AG04450 (cell line): ENCODE results near the gene ABCD1. TPM values are rescaled to one million over a fixed set of nuclear protein-coding genes. Genes with fewer than 3 reads are reported as not detected.

Experiments used
- CTCF ChIA-PET: fragments of 300-600, 350-600 bp; formaldehyde crosslinking; extraction: SDS; loops from one replicate; lab custom pipeline; 2022; ENCODE audit warnings: antibody characterized with exemption, inconsistent platforms; lab: Charles Lee
- POLR2A ChIA-PET: fragments of 350-600 bp; formaldehyde crosslinking; extraction: SDS; loops from one replicate; lab custom pipeline; 2021; ENCODE audit warnings: antibody characterized with exemption, inconsistent platforms; lab: Yijun Ruan, JAX
- DNase-seq: peaks from one replicate; pipeline ENCODE4 v3.0.0-alpha.2; 2011; ENCODE audit warnings: low read depth, low spot score
- H3K27ac ChIP-seq: one replicate; pipeline ENCODE4 v1.5.1; 2012; ENCODE audit warnings: low read depth, low read length, control low read depth
- H3K27me3 ChIP-seq: one replicate; pipeline ENCODE4 v1.6.0; 2012; ENCODE audit warnings: low read length; ENCODE audit not compliant: control insufficient read depth, insufficient read depth
- H3K4me3 ChIP-seq: 2 replicates; pipeline ENCODE4 v1.5.1; 2011; ENCODE audit warnings: mild to moderate bottlenecking, low read depth, low read length, control low read depth
- H3K9me3 ChIP-seq: 2 replicates; pipeline ENCODE4 v1.5.1; 2012; ENCODE audit warnings: low read length; ENCODE audit not compliant: control insufficient read depth, insufficient read depth
- polyA plus RNA-seq: library from polyadenylated mRNA; depleted of rRNA; stranded (reverse); fragments of >200 nt; gene quantifications from 2 replicates; pipeline ENCODE4 v1.2.3, GENCODE V29; 2011
- TF ChIP-seq, protein P1 (sequence below): IDR thresholded peaks from 2 replicates; pipeline ENCODE4 v1.5.1; 2011; ENCODE audit warnings: low read depth, low read length, control low read depth, inconsistent platforms

Gene ABCD1
- polyA plus RNA-seq, 1 experiment = 4.2 TPM

GRCh38 chrX:153770601-153771414, 46.2 kb downstream of the ABCD1 start:
- POLR2A ChIA-PET = no interaction called here
- Histone ChIP-seq H3K9me3 (no peaks in the 10 kb centered on the region), H3K27me3 (no peaks in the 10 kb centered on the region), H3K4me3 (no peak overlapping the region), H3K27ac (no peak overlapping the region)
- DNase-seq = no peak
- CTCF ChIA-PET = no interaction called here
- TF ChIP-seq, protein P1, sequence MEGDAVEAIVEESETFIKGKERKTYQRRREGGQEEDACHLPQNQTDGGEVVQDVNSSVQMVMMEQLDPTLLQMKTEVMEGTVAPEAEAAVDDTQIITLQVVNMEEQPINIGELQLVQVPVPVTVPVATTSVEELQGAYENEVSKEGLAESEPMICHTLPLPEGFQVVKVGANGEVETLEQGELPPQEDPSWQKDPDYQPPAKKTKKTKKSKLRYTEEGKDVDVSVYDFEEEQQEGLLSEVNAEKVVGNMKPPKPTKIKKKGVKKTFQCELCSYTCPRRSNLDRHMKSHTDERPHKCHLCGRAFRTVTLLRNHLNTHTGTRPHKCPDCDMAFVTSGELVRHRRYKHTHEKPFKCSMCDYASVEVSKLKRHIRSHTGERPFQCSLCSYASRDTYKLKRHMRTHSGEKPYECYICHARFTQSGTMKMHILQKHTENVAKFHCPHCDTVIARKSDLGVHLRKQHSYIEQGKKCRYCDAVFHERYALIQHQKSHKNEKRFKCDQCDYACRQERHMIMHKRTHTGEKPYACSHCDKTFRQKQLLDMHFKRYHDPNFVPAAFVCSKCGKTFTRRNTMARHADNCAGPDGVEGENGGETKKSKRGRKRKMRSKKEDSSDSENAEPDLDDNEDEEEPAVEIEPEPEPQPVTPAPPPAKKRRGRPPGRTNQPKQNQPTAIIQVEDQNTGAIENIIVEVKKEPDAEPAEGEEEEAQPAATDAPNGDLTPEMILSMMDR = no peak

GRCh38 chrX:153771415-153772315, 47.0 kb downstream of the ABCD1 start:
- Histone ChIP-seq H3K4me3 (no peak overlapping the region), H3K27ac (no peak overlapping the region), H3K27me3 (no peaks in the 10 kb centered on the region), H3K9me3 (no peaks in the 10 kb centered on the region)
- ChIA-PET CTCF (no interaction called here), POLR2A (no interaction called here)
- TF ChIP-seq, protein P1 = no peak
- no peak for DNase-seq

DNA sequence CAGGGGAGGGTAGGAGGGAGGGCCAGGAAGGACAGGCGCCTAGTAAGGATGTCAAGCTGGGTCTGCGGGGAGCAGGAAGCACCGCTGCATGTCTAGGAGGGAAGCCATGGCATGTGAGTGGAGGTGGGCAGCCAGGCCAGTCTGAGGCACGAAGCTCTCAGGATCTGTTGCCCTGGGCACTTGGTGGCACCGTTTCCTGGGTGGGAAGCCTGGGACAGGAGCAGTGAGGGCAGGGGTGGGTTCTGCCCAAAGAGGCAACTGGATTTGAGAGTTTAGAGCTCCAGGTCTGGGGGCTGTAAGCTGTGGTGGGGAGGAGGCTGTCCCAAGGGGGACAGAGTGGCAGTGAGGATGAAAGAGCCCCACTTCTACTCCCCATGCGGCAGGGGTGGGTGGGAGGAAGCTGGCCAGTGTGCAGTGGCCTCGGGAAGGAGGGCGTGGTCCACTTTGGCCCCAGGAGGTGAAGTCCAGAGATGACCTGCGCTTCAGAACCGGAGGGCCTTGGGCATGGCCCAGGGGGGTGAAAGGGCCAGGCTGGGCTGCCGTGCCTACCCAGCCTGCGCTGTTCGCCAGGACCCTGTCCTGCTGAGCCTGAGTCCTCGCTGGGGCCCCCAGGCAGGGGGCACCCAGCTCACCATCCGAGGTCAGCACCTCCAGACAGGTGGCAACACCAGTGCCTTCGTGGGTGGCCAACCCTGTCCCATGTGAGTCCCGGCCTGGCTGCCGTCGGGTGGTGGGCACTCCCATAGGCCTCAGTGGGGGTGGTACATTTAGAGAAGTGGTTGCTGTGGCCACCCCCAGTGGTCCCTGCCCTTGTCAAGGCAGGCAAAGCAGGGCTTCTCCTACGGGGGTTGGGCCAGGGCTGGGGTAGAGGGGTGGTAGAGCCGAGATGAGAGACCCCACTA, 47.9 kb downstream of the ABCD1 start:
- ChIA-PET CTCF (no interaction called here), POLR2A (no interaction called here)
- no peak for DNase-seq
- TF ChIP-seq, protein P1 = no peak
- Histone ChIP-seq H3K27me3 (no peaks in the 10 kb centered on the region), H3K4me3 (no peak overlapping the region), H3K27ac (no peak overlapping the region), H3K9me3 (no peaks in the 10 kb centered on the region)

DNA sequence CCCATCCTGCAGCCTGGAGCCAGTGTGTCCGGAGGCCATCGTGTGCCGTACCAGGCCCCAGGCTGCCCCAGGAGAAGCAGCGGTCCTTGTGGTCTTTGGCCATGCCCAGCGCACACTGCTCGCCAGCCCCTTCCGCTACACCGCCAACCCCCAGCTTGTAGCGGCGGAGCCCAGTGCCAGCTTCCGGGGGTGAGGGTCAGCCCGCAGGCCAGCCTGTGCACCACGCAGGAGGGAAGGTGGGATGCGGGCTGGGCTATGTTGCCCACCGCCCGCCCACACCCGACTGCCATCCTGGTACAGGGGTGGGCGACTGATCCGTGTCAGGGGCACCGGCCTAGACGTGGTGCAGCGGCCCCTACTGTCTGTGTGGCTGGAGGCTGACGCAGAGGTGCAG, 48.6 kb downstream of the ABCD1 start:
- TF ChIP-seq, protein P1 = no peak
- Histone ChIP-seq H3K9me3 (no peaks in the 10 kb centered on the region), H3K4me3 (no peak overlapping the region), H3K27ac (no peak overlapping the region), H3K27me3 (no peaks in the 10 kb centered on the region)
- ChIA-PET POLR2A (no interaction called here), CTCF (no interaction called here)
- DNase-seq = no peak
